Endothelial cell of umbilical vein (primary cell): ENCODE results near the gene GPR65. TPM values are rescaled to one million over a fixed set of nuclear protein-coding genes. Genes with fewer than 3 reads are reported as not detected.

ENCODE experiments used
- BruUV-seq: library from RNA; stranded (reverse); fragments of 400-500 nt; replicated peaks from 2 replicates; lab custom pipeline; 2021; lab: Mats Ljungman, UMichigan
- CTCF ChIA-PET: fragments of 300-600, 350-600 bp; sonication (Branson Sonifier 250); formaldehyde crosslinking; loops from one replicate; lab custom pipeline; 2021; ENCODE audit warnings: antibody characterized with exemption, inconsistent platforms; lab: Charles Lee
- POLR2A ChIA-PET: fragments of 300-600, 350-600 bp; sonication (Branson Sonifier 250); formaldehyde crosslinking; loops from one replicate; lab custom pipeline; 2021; ENCODE audit warnings: antibody characterized with exemption, inconsistent platforms; lab: Charles Lee
- DNase-seq: peaks from one replicate; pipeline ENCODE4 v3.0.0-alpha.2; 2011; ENCODE audit warnings: low read depth, low spot score
- FAIRE-seq: peaks from 2 replicates; lab custom pipeline; 2011; peaks lifted over from hg19 to GRCh38; lab: Jason Lieb, UNC
- H2AFZ ChIP-seq: 2 replicates; pipeline ENCODE4 v1.6.0; 2012; ENCODE audit warnings: low read depth, low read length, control low read depth, inconsistent platforms
- H3K27ac ChIP-seq: 2 replicates; pipeline ENCODE4 v1.5.1; 2011; ENCODE audit warnings: low read depth, mild to moderate bottlenecking, control low read depth, low read length, moderate library complexity; ENCODE audit not compliant: insufficient read depth
- H3K27me3 ChIP-seq, 2 experiments: 2 replicates each; pipeline versions ENCODE4 v1.6.0 to v1.6.1; 2011; ENCODE audit warnings: low read length in 2 of 2, mixed read lengths in 1 of 2; ENCODE audit not compliant: control insufficient read depth in 2 of 2, insufficient read depth in 2 of 2
- H3K36me3 ChIP-seq, 2 experiments: 2 replicates in 1 of 2; 3 replicates in 1 of 2; pipeline ENCODE4 v1.5.1; 2011; ENCODE audit warnings: low read length in 2 of 2, mild to moderate bottlenecking in 1 of 2, moderate library complexity in 1 of 2; ENCODE audit not compliant: control insufficient read depth in 2 of 2, insufficient read depth in 2 of 2; ENCODE audit errors: extremely low read depth in 1 of 2
- H3K4me1 ChIP-seq: 3 replicates; pipeline ENCODE4 v1.5.1; 2011; ENCODE audit warnings: mild to moderate bottlenecking, low read length; ENCODE audit not compliant: control insufficient read depth, insufficient read depth; ENCODE audit errors: extremely low read depth
- H3K4me2 ChIP-seq: 2 replicates; pipeline ENCODE4 v1.6.1; 2011; ENCODE audit warnings: low read length, control low read depth, mixed read lengths; ENCODE audit not compliant: insufficient read depth
- H3K4me3 ChIP-seq, 3 experiments: fragments of 200-600 bp in 1 of 3; sonication (generic), shearing (Covaris generic) in 1 of 3; replicated peaks in 1 of 3; 2 replicates each; pipeline ENCODE4 v1.5.1; 2011 to 2016; ENCODE audit warnings: control low read depth in 3 of 3, low read length in 3 of 3, mild to moderate bottlenecking in 2 of 3, inconsistent platforms in 1 of 3, low read depth in 1 of 3, moderate library complexity in 1 of 3; ENCODE audit not compliant: insufficient read depth in 1 of 3
- H3K79me2 ChIP-seq: 2 replicates; pipeline ENCODE4 v1.6.0; 2012; ENCODE audit warnings: low read length, inconsistent platforms; ENCODE audit not compliant: control insufficient read depth, insufficient read depth
- H3K9ac ChIP-seq: replicated peaks from 2 replicates; pipeline ENCODE3; 2011; ENCODE audit warnings: low read length, control low read depth; ENCODE audit not compliant: insufficient read depth; ENCODE audit errors: extremely low read depth
- H3K9me1 ChIP-seq: replicated peaks from 3 replicates; pipeline ENCODE4 v1.6.0; 2011; ENCODE audit warnings: mild to moderate bottlenecking, low read length; ENCODE audit not compliant: control insufficient read depth, insufficient read depth; ENCODE audit errors: extremely low read depth
- H3K9me3 ChIP-seq: replicated peaks from 2 replicates; pipeline ENCODE4 v1.5.1; 2012; ENCODE audit warnings: low read length, inconsistent platforms; ENCODE audit not compliant: control insufficient read depth, insufficient read depth
- H4K20me1 ChIP-seq: replicated peaks from 2 replicates; pipeline ENCODE3; 2011; ENCODE audit warnings: mild to moderate bottlenecking, low read length; ENCODE audit not compliant: control insufficient read depth, insufficient read depth; ENCODE audit errors: extremely low read depth
- CTCF ChIP-seq, 2 donors: IDR thresholded peaks; 1 replicate in 1 of 2; 2 replicates in 1 of 2; pipeline ENCODE4 v1.5.1; 2011; ENCODE audit warnings: low read length in 2 of 2, mild to moderate bottlenecking in 2 of 2, moderate library complexity in 2 of 2, control low read depth in 1 of 2, inconsistent platforms in 1 of 2, low read depth in 1 of 2; ENCODE audit not compliant: insufficient read depth in 1 of 2; ENCODE audit errors: extremely low read depth in 1 of 2
- EZH2 ChIP-seq: IDR thresholded peaks from 2 replicates; pipeline ENCODE4 v1.6.1; 2012; ENCODE audit warnings: borderline replicate concordance, low read depth, mild to moderate bottlenecking, moderate library complexity, low read length, inconsistent platforms; ENCODE audit not compliant: severe bottlenecking
- FOS ChIP-seq: IDR thresholded peaks from 2 replicates; pipeline ENCODE4 v1.6.1; 2011; ENCODE audit warnings: mild to moderate bottlenecking, low read length, moderate library complexity, borderline replicate concordance; ENCODE audit not compliant: insufficient read depth
- GATA2 ChIP-seq: IDR thresholded peaks from 2 replicates; pipeline ENCODE4 v1.7.0; 2011; ENCODE audit warnings: low read depth, mild to moderate bottlenecking, moderate library complexity, mixed read lengths, low read length; ENCODE audit not compliant: insufficient read length, insufficient read depth
- JUN ChIP-seq: IDR thresholded peaks from 2 replicates; pipeline ENCODE4 v1.6.1; 2011; ENCODE audit warnings: borderline replicate concordance, low read depth; ENCODE audit not compliant: insufficient read length, insufficient read depth
- POLR2A ChIP-seq: IDR thresholded peaks from 2 replicates; pipeline ENCODE4 v1.6.1; 2012; ENCODE audit warnings: low read depth, mild to moderate bottlenecking, control low read depth, low read length
- POLR2AphosphoS5 ChIP-seq: IDR thresholded peaks from 2 replicates; pipeline ENCODE4 v1.6.1; 2012; ENCODE audit warnings: low read depth, mild to moderate bottlenecking, control low read depth, low read length, moderate library complexity; ENCODE audit not compliant: insufficient read depth
- dilution Hi-C: fragments of 300-500 bp; cut with MboI; formaldehyde crosslinking; loops from one replicate; pipeline ENCODE4 v1.15.0; 2019; ENCODE audit warnings: low sequenced_read_pairs; ENCODE audit not compliant: extremely low pct_ligation_motif_present
- intact Hi-C: fragments of 100-400 bp; cut with micrococcal nuclease; formaldehyde crosslinking; loops from one replicate; pipeline ENCODE4 v1.10.0; 2022
- polyA plus RNA-seq, 4 experiments: library from polyadenylated mRNA; depleted of rRNA in 3 of 4; stranded (reverse) in 3 of 4; unstranded in 1 of 4; fragments of >200 nt; gene quantifications; 2 replicates each; pipeline versions ENCODE4 v1.2.1 to v1.2.3, GENCODE V29; 2011 to 2012; ENCODE audit warnings: missing spikeins in 1 of 4
- total RNA-seq: library from RNA; stranded (reverse); gene quantifications from 2 replicates; pipeline ENCODE4 v1.2.3, GENCODE V29; 2021

GPR65 gene
- total and polyA plus RNA-seq, 2 donors (not counting 3 experiments of a cell fraction or from before 2014, with no cell fraction given): 0.03 to 0.07 TPM

GRCh38 chr14:87955501-87955900 is 49.4 kb upstream of the GPR65 start:
- no peak overlapping the region for H3K27ac ChIP-seq
- dilution Hi-C loops: no loop called here
- POLR2A ChIA-PET: no interaction called here
- no peak overlapping the region for H3K9ac ChIP-seq
- H3K4me3 ChIP-seq: no peak overlapping the region
- no peaks in the 10 kb centered on the region for H3K9me1 ChIP-seq
- no peaks in the 10 kb centered on the region for H3K79me2 ChIP-seq
- no peaks in the 10 kb centered on the region for H3K27me3 ChIP-seq
- no peak for FAIRE-seq
- BruUV-seq: no TSS peak
- CTCF ChIA-PET: no interaction called here
- H2AFZ ChIP-seq: no peak overlapping the region
- no peaks in the 10 kb centered on the region for H3K9me3 ChIP-seq
- intact Hi-C loops: no loop called here
- no peaks in the 10 kb centered on the region for H4K20me1 ChIP-seq
- no peak for DNase-seq
- no peaks in the 10 kb centered on the region for H3K4me1 ChIP-seq
- H3K36me3 ChIP-seq: no peaks in the 10 kb centered on the region
- no peak overlapping the region for H3K4me2 ChIP-seq
- TF ChIP-seq CTCF (IDR thresholded peaks at IDR 0.05; ENCODE audit: extremely low read depth in 1 of 2, insufficient read depth in 1 of 2, low read depth in 1 of 2, low read length in 2 of 2): no peak
- no peak for TF ChIP-seq POLR2A
- no peak for TF ChIP-seq JUN
- TF ChIP-seq FOS: no peak
- no peak for TF ChIP-seq EZH2
- no peak for TF ChIP-seq POLR2AphosphoS5
- no peak for TF ChIP-seq GATA2
